GM12891 (cell line): ENCODE data around the gene LALBA.

ENCODE experiments used
- POLR2A ChIP-seq: IDR thresholded peaks from 2 replicates; pipeline ENCODE4 v1.6.1; 2011; ENCODE audit warnings: low read depth, low read length, control low read depth
- POLR2AphosphoS5 ChIP-seq: IDR thresholded peaks from 2 replicates; pipeline ENCODE4 v1.6.1; 2011; ENCODE audit warnings: low read depth, low read length, control low read depth

DNA sequence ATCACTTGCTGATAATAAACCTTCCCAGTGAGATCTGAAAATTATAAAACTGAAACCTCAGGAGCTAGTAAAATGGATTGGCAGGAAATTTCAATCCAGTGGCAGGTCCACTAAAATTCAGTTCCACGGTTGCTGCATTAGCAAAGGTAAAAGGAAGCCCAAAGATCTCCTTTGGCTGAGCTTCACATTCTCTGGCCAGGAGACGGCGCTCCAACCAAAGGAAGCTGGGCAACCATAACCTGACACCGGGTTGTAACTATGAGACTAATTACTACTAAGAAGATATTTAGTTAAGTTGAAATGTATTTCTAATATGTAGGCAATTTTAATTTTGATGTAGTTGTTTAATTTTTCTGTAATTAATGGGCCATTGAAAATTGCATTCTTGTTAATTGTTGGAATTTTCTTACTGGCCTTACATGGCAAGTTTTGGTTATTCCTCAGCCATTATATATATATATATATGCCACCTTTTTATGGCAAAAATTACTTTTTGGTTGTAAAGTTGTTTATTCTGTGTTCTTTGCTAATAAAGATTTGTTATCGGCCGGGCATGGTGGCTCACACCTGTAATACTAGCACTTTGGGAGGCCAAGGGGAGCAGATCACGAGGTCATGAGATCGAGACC is 27.4 kb downstream of the LALBA start:
- no peak for TF ChIP-seq POLR2AphosphoS5
- no peak for TF ChIP-seq POLR2A
